NCI-H1694 (cell line): ENCODE data around the gene PAM.
"Not testable (repeated sequence)": the region's sequence is repeated elsewhere in the genome, so short reads cannot be mapped to it uniquely, and the experiment has no call there.

Experiments used
- DNase-seq: peaks from one replicate; lab custom pipeline; 2025; lab: John Stamatoyannopoulos, UW

The PAM gene

GRCh38 chr5:103000089-103000488, 245.0 kb downstream of the PAM start:
- no peak for DNase-seq

GRCh38 chr5:103003872-103004271, 248.8 kb downstream of the PAM start:
- no peak for DNase-seq

GRCh38 chr5:103005276-103005675, 250.2 kb downstream of the PAM start:
- no peak for DNase-seq

GRCh38 chr5:103006921-103007320, 251.8 kb downstream of the PAM start:
- no peak for DNase-seq

GRCh38 chr5:103010168-103010567, 255.1 kb downstream of the PAM start:
- DNase-seq: no peak

GRCh38 chr5:103013933-103014552, 258.9 kb downstream of the PAM start:
- DNase-seq: no peak

GRCh38 chr5:103014983-103015382, 259.9 kb downstream of the PAM start:
- DNase-seq: no peak

- no peak for DNase-seq
Observed at GRCh38 chr5:103016167-103016566, 261.1 kb downstream of the PAM start.

- no peak for DNase-seq
Observed at GRCh38 chr5:103019804-103020203, 264.7 kb downstream of the PAM start.

GRCh38 chr5:103021314-103021713, 266.2 kb downstream of the PAM start:
- DNase-seq: no peak

- DNase-seq: no peak
Observed at GRCh38 chr5:103027267-103027666, 272.2 kb downstream of the PAM start.

- DNase-seq: no peak
Observed at GRCh38 chr5:103031607-103032006, 276.5 kb downstream of the PAM start.

GRCh38 chr5:103033696-103034095, 278.6 kb downstream of the PAM start:
- no peak for DNase-seq

GRCh38 chr5:103034662-103035392, 279.7 kb downstream of the PAM start:
- DNase-seq: no peak

- DNase-seq: no peak
Observed at GRCh38 chr5:103035701-103036100, 280.6 kb downstream of the PAM start.

- DNase-seq: no peak
Observed at GRCh38 chr5:103036601-103037000, 281.5 kb downstream of the PAM start.

GRCh38 chr5:103037673-103038455, 282.8 kb downstream of the PAM start:
- no peak for DNase-seq

GRCh38 chr5:103041071-103041676, 286.1 kb downstream of the PAM start:
- peak; percentile 59 for DNase-seq

- DNase-seq: not testable (repeated sequence)
Observed at GRCh38 chr5:103046706-103047105, 291.6 kb downstream of the PAM start.

GRCh38 chr5:103057208-103058130, 302.4 kb downstream of the PAM start:
- DNase-seq: no peak

- DNase-seq: no peak
Observed at GRCh38 chr5:103059525-103059924, 304.4 kb downstream of the PAM start.
